ENCODE measurements around the gene UBXN6. TPM values are rescaled to one million over a fixed set of nuclear protein-coding genes. Genes with fewer than 3 reads are reported as not detected.

UBXN6 gene
- total and polyA plus RNA-seq, 5 donors: 99.8 to 135 (median 123) TPM

- intact Hi-C loops (cut with DNase I): no loop called here
- DNase-seq: no peak
- H3K4me3 ChIP-seq (ENCODE audit: low read length): no peak overlapping the region
- peak in 1 of 2 donors; percentile 4 for ATAC-seq
- WGBS: 82% methylated on average over 25 of the region's 25 CpGs
- no peak overlapping the region for H3K27ac ChIP-seq (ENCODE audit: low read length)
- H3K9me3 ChIP-seq (ENCODE audit: control insufficient read depth, low read length): no peaks in the 10 kb centered on the region
- H3K4me1 ChIP-seq (ENCODE audit: control insufficient read depth, insufficient read depth, low read length): no peaks in the 10 kb centered on the region
- no peaks in the 10 kb centered on the region for H3K27me3 ChIP-seq (ENCODE audit: control insufficient read depth, insufficient read depth)
Measured at GRCh38 chr19:4501691-4502090, 44.1 kb upstream of the UBXN6 start.

- peak; percentile 2 to 10 for ATAC-seq
- H3K4me3 ChIP-seq (ENCODE audit: low read length): no peak overlapping the region
- H3K4me1 ChIP-seq (ENCODE audit: control insufficient read depth, insufficient read depth, low read length): no peaks in the 10 kb centered on the region
- no peaks in the 10 kb centered on the region for H3K9me3 ChIP-seq (ENCODE audit: control insufficient read depth, low read length)
- H3K27me3 ChIP-seq (ENCODE audit: control insufficient read depth, insufficient read depth): no peaks in the 10 kb centered on the region
- intact Hi-C loops (cut with DNase I): no loop called here
- 93% methylated on average over 29 of the region's 29 CpGs for WGBS
- H3K27ac ChIP-seq (ENCODE audit: low read length): no peak overlapping the region
- no peak for DNase-seq
Measured at GRCh38 chr19:4500841-4501591, 43.4 kb upstream of the UBXN6 start.

GRCh38 chr19:4499855-4500254 is 42.3 kb upstream of the UBXN6 start:
- Histone ChIP-seq H3K27me3 (ENCODE audit: control insufficient read depth, insufficient read depth) (no peaks in the 10 kb centered on the region), H3K4me3 (ENCODE audit: low read length) (no peak overlapping the region), H3K4me1 (ENCODE audit: control insufficient read depth, insufficient read depth, low read length) (no peaks in the 10 kb centered on the region), H3K9me3 (ENCODE audit: control insufficient read depth, low read length) (no peaks in the 10 kb centered on the region), H3K27ac (ENCODE audit: low read length) (no peak overlapping the region)
- 90% methylated on average over 15 of the region's 15 CpGs for WGBS
- peak in 1 of 2 donors; percentile 5 for ATAC-seq
- no peak for DNase-seq
- intact Hi-C loops (cut with DNase I): no loop called here

- ATAC-seq (no peak), DNase-seq (no peak)
- no peaks in the 10 kb centered on the region for H3K27me3 ChIP-seq (ENCODE audit: control insufficient read depth, insufficient read depth)
- intact Hi-C loops (cut with DNase I): no loop called here
- no peak overlapping the region for H3K27ac ChIP-seq (ENCODE audit: low read length)
- H3K9me3 ChIP-seq (ENCODE audit: control insufficient read depth, low read length): no peaks in the 10 kb centered on the region
- no peak overlapping the region for H3K4me3 ChIP-seq (ENCODE audit: low read length)
- WGBS: 96% methylated on average over 23 of the region's 23 CpGs
- no peaks in the 10 kb centered on the region for H3K4me1 ChIP-seq (ENCODE audit: control insufficient read depth, insufficient read depth, low read length)
Measured at GRCh38 chr19:4499318-4499717, 41.7 kb upstream of the UBXN6 start.

GRCh38 chr19:4498694-4499093 is 41.1 kb upstream of the UBXN6 start:
- H3K4me1 ChIP-seq (ENCODE audit: control insufficient read depth, insufficient read depth, low read length): no peaks in the 10 kb centered on the region
- no peak overlapping the region for H3K27ac ChIP-seq (ENCODE audit: low read length)
- no peaks in the 10 kb centered on the region for H3K9me3 ChIP-seq (ENCODE audit: control insufficient read depth, low read length)
- no peak overlapping the region for H3K4me3 ChIP-seq (ENCODE audit: low read length)
- ATAC-seq (no peak), DNase-seq (no peak)
- no peaks in the 10 kb centered on the region for H3K27me3 ChIP-seq (ENCODE audit: control insufficient read depth, insufficient read depth)
- 95% methylated on average over 12 of the region's 12 CpGs for WGBS
- intact Hi-C loops (cut with DNase I): no loop called here

- intact Hi-C loops (cut with DNase I): no loop called here
- H3K4me1 ChIP-seq (ENCODE audit: control insufficient read depth, insufficient read depth, low read length): no peaks in the 10 kb centered on the region
- no peaks in the 10 kb centered on the region for H3K27me3 ChIP-seq (ENCODE audit: control insufficient read depth, insufficient read depth)
- WGBS: 90% methylated on average over 25 of the region's 25 CpGs
- DNase-seq (no peak), ATAC-seq (no peak)
- H3K27ac ChIP-seq (ENCODE audit: low read length): no peak overlapping the region
- no peak overlapping the region for H3K4me3 ChIP-seq (ENCODE audit: low read length)
- H3K9me3 ChIP-seq (ENCODE audit: control insufficient read depth, low read length): no peaks in the 10 kb centered on the region
Measured at GRCh38 chr19:4497770-4498389, 40.3 kb upstream of the UBXN6 start.

GRCh38 chr19:4496304-4496703 is 38.7 kb upstream of the UBXN6 start:
- intact Hi-C loops (cut with DNase I): no loop called here
- Histone ChIP-seq H3K27ac (ENCODE audit: low read length) (no peak overlapping the region), H3K9me3 (ENCODE audit: control insufficient read depth, low read length) (no peaks in the 10 kb centered on the region), H3K27me3 (ENCODE audit: control insufficient read depth, insufficient read depth) (no peaks in the 10 kb centered on the region), H3K4me3 (ENCODE audit: low read length) (no peak overlapping the region), H3K4me1 (ENCODE audit: control insufficient read depth, insufficient read depth, low read length) (no peaks in the 10 kb centered on the region)
- DNase-seq (peak in 1 of 3 donors; percentile 36), ATAC-seq (no peak)
- 85% methylated on average over 18 of the region's 18 CpGs for WGBS

- no peaks in the 10 kb centered on the region for H3K4me1 ChIP-seq (ENCODE audit: control insufficient read depth, insufficient read depth, low read length)
- no peak overlapping the region for H3K4me3 ChIP-seq (ENCODE audit: low read length)
- intact Hi-C loops (cut with DNase I): no loop called here
- 89% methylated on average over 12 of the region's 12 CpGs for WGBS
- ATAC-seq (peak; percentile 4 to 9), DNase-seq (peak in 2 of 3 donors; percentile 8 to 9)
- no peaks in the 10 kb centered on the region for H3K9me3 ChIP-seq (ENCODE audit: control insufficient read depth, low read length)
- H3K27me3 ChIP-seq (ENCODE audit: control insufficient read depth, insufficient read depth): no peaks in the 10 kb centered on the region
- H3K27ac ChIP-seq (ENCODE audit: low read length): no peak overlapping the region
Measured at GRCh38 chr19:4495471-4495870, 37.9 kb upstream of the UBXN6 start.

- DNase-seq (no peak), ATAC-seq (no peak)
- Histone ChIP-seq H3K4me3 (ENCODE audit: low read length) (no peak overlapping the region), H3K9me3 (ENCODE audit: control insufficient read depth, low read length) (no peaks in the 10 kb centered on the region), H3K4me1 (ENCODE audit: control insufficient read depth, insufficient read depth, low read length) (no peaks in the 10 kb centered on the region), H3K27me3 (ENCODE audit: control insufficient read depth, insufficient read depth) (no peaks in the 10 kb centered on the region), H3K27ac (ENCODE audit: low read length) (no peak overlapping the region)
- WGBS: 98% methylated on average over 8 of the region's 8 CpGs
- intact Hi-C loops (cut with DNase I): no loop called here
Measured at GRCh38 chr19:4494691-4495064, 37.1 kb upstream of the UBXN6 start.

- ATAC-seq (no peak), DNase-seq (peak in 2 of 3 donors; percentile 43 to 48)
- Histone ChIP-seq H3K4me3 (ENCODE audit: low read length) (no peak overlapping the region), H3K27me3 (ENCODE audit: control insufficient read depth, insufficient read depth) (no peaks in the 10 kb centered on the region), H3K4me1 (ENCODE audit: control insufficient read depth, insufficient read depth, low read length) (no peaks in the 10 kb centered on the region), H3K27ac (ENCODE audit: low read length) (no peak overlapping the region), H3K9me3 (ENCODE audit: control insufficient read depth, low read length) (no peaks in the 10 kb centered on the region)
- WGBS: 95% methylated on average over 61 of the region's 61 CpGs
- intact Hi-C loops (cut with DNase I): no loop called here
Measured at GRCh38 chr19:4493929-4494690, 36.5 kb upstream of the UBXN6 start.
